Measurements from ENCODE around the gene GRM3. TPM values are rescaled to one million over a fixed set of nuclear protein-coding genes. Genes with fewer than 3 reads are reported as not detected.
A peak's percentile ranks its signal among the peaks of the same experiment; 100 is the strongest.

The GRM3 gene
- total and polyA plus RNA-seq, 8 donors = 0.18 to 0.27 (median 0.20) TPM; not detected in 2

- no peak for TF ChIP-seq CTCF (IDR thresholded peaks at IDR 0.05)
- Histone ChIP-seq H3K36me3 (no peaks in the 10 kb centered on the region), H3K27me3 (peaks cover 28 to 43% of the 10 kb centered on the region in 2 donors), H3K4me1 (peaks cover 0 to 8% of the 10 kb centered on the region in 2 donors), H3K9me3 (no peaks in the 10 kb centered on the region), H3K27ac (no peak overlapping the region), H3K4me3 (no peak overlapping the region)
- intact Hi-C loops (cut with DNase I) = no loop called here
- DNase-seq (peak in 1 of 4 donors; percentile 65), ATAC-seq (peak; percentile 66)
Measured at GRCh38 chr7:86644282-86645224, 844 bp downstream of the GRM3 start.

GRCh38 chr7:86645225-86645608 lies 1.5 kb downstream of the GRM3 start:
- no peaks in the 10 kb centered on the region for H3K9me3 ChIP-seq
- peaks cover 28 to 43% of the 10 kb centered on the region in 2 donors for H3K27me3 ChIP-seq
- H3K4me1 ChIP-seq = peaks cover 0 to 8% of the 10 kb centered on the region in 2 donors
- no peak for DNase-seq
- H3K36me3 ChIP-seq = no peaks in the 10 kb centered on the region
- no peak overlapping the region for H3K4me3 ChIP-seq
- no peak overlapping the region for H3K27ac ChIP-seq
- no peak for ATAC-seq
- no peak for TF ChIP-seq CTCF (IDR thresholded peaks at IDR 0.05)
- intact Hi-C loops (cut with DNase I) = no loop called here

- no peak overlapping the region for H3K4me3 ChIP-seq
- peaks cover 0 to 8% of the 10 kb centered on the region in 2 donors for H3K4me1 ChIP-seq
- TF ChIP-seq CTCF (IDR thresholded peaks at IDR 0.05) = no peak
- H3K36me3 ChIP-seq = no peaks in the 10 kb centered on the region
- H3K9me3 ChIP-seq = no peaks in the 10 kb centered on the region
- intact Hi-C loops (cut with DNase I) = no loop called here
- DNase-seq (no peak), ATAC-seq (no peak)
- no peak overlapping the region for H3K27ac ChIP-seq
- H3K27me3 ChIP-seq = peaks cover 28 to 43% of the 10 kb centered on the region in 2 donors
Measured at GRCh38 chr7:86645676-86646276, 2.1 kb downstream of the GRM3 start.

GRCh38 chr7:86647385-86648094 lies 3.8 kb downstream of the GRM3 start:
- DNase-seq (no peak), ATAC-seq (no peak)
- Histone ChIP-seq H3K27me3 (peaks cover 28 to 30% of the 10 kb centered on the region in 2 donors), H3K4me1 (peaks cover 0 to 8% of the 10 kb centered on the region in 2 donors), H3K9me3 (no peaks in the 10 kb centered on the region), H3K36me3 (no peaks in the 10 kb centered on the region), H3K27ac (no peak overlapping the region), H3K4me3 (no peak overlapping the region)
- intact Hi-C loops (cut with DNase I) = no loop called here
- TF ChIP-seq CTCF (IDR thresholded peaks at IDR 0.05) = no peak

Measured in left lung (tissue), 10 donors.